ENCODE data around the gene GPAT2. TPM values are rescaled to one million over a fixed set of nuclear protein-coding genes. Genes with fewer than 3 reads are reported as not detected.
"Not testable (repeated sequence)": the region's sequence is repeated elsewhere in the genome, so short reads cannot be mapped to it uniquely, and the experiment has no call there.

Gene GPAT2
- total and polyA plus RNA-seq, 2 of the 4 experiments (the other 2 are of a cell fraction), result 0.36 to 0.53 TPM

DNA sequence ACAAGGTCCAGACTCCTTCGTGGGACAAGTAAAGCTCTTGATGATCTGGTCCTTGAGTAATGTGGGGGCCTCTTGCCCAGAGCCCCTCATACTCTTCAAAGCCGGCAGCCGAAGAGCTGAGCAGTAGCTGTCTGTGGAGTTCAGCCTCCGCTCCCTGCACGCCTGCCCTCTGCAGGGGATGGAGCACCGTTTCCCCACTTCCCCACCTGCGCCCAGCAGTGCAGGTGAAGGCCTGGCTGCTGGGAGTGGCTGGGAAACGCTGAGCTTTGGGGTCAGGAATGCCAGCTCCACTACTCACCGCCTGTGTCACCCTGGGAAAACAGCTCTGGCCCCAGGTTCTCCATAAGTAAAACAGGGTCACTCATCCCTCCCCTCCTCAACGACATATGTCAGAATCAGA, 24.9 kb downstream of the GPAT2 start:
- no CpG with 5 or more reads among the region's 10 CpGs for WGBS, 2 experiments (ENCODE audit: extremely low coverage in 2 of 2, insufficient read length in 1 of 2)
- CTCF ChIA-PET; H3K23ac ChIP-seq (ENCODE audit: low read depth, low read length); BruUV-seq (replicated peaks); H3K18ac ChIP-seq (ENCODE audit: low read depth, low read length); H3K14ac ChIP-seq (replicated peaks; ENCODE audit: low read depth, low read length); H3K9me1 ChIP-seq (ENCODE audit: insufficient read depth, low read length); H3K56ac ChIP-seq (ENCODE audit: extremely low read depth, insufficient read depth, low read length); H3K79me1 ChIP-seq (ENCODE audit: low read depth in 1 of 2, low read length in 2 of 2); H4K91ac ChIP-seq (ENCODE audit: insufficient read depth, low read depth, low read length); H2BK120ac ChIP-seq (ENCODE audit: low read depth, low read length); dilution Hi-C loops (cut with HindIII; ENCODE audit: low sequenced_read_pairs, unreplicated experiment); H4K20me1 ChIP-seq (ENCODE audit: insufficient read depth, low read length); H4K8ac ChIP-seq (ENCODE audit: low read depth in 2 of 2, low read length in 2 of 2); H3K9me3 ChIP-seq (ENCODE audit: control insufficient read depth, insufficient read depth, low read length); H3K27ac ChIP-seq (ENCODE audit: insufficient read depth, low read length); DNase-seq; H3K4ac ChIP-seq (ENCODE audit: low read depth, low read length); H3K36me3 ChIP-seq (ENCODE audit: control insufficient read depth, insufficient read depth, low read length); H2BK15ac ChIP-seq (ENCODE audit: low read depth, low read length); H4K5ac ChIP-seq (ENCODE audit: low read depth, low read length); H3K4me1 ChIP-seq (ENCODE audit: control insufficient read depth, insufficient read depth, low read length); H2AK9ac ChIP-seq (replicated peaks; ENCODE audit: low read depth, low read length, poor library complexity); intact Hi-C loops (cut with micrococcal nuclease); POLR2A ChIA-PET (ENCODE audit: unreplicated experiment); H2BK5ac ChIP-seq (ENCODE audit: low read depth, low read length, poor library complexity, severe bottlenecking); H3K27me3 ChIP-seq (ENCODE audit: control insufficient read depth, insufficient read depth, low read length); H2BK20ac ChIP-seq (ENCODE audit: low read depth, low read length); H2AK5ac ChIP-seq (ENCODE audit: low read depth, low read length): not testable (repeated sequence)
- peak overlapping the region; percentile 51 for H2AFZ ChIP-seq (replicated peaks; ENCODE audit: low read length, poor library complexity)
- ATAC-seq (ENCODE audit: low read depth), result peak; percentile 11
- H3K4me2 ChIP-seq (ENCODE audit: low read depth, low read length), result peak overlapping the region; percentile 45
- H3K4me3 ChIP-seq (ENCODE audit: insufficient read depth, low read depth, low read length), result peak overlapping the region; percentile 55
- in situ Hi-C loops (cut with MboI; ENCODE audit: low sequenced_read_pairs), result loop anchor here (25.0 kb wide), 4 partner anchors 102 to 502 kb away; partner anchors contain the start of genes ADRA2B, CIAO1, NEURL3 and TMEM127
- 0 out of 2 replicates have a peak overlapping the region, but pooled peaks have one; percentile 35 for H3K9ac ChIP-seq (ENCODE audit: low read depth, low read length)

DNA sequence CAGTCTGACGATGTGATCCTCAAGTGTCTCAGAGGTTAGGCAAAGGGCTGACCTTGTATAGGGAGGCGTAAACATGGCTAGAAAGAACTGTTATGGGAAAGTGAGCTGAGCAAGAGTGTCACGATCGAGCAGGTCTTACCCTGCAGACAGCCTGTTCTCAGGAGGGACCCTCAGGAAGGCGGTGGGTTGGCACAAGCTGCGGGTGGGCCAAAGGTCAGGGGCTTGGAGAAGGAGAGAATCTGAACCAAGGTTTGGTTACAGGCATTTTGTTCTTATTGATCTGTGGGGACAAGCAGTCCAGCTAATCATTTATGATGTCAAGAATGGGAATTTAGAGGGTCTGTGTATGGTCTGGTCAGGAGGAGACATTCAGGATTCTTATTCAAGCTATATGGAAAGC, 26.7 kb downstream of the GPAT2 start:
- H3K9me1 ChIP-seq (ENCODE audit: insufficient read depth, low read length); POLR2A ChIA-PET (ENCODE audit: unreplicated experiment); H3K18ac ChIP-seq (ENCODE audit: low read depth, low read length); ATAC-seq (ENCODE audit: low read depth); DNase-seq; H3K9me3 ChIP-seq (ENCODE audit: control insufficient read depth, insufficient read depth, low read length); H3K27me3 ChIP-seq (ENCODE audit: control insufficient read depth, insufficient read depth, low read length); H3K56ac ChIP-seq (ENCODE audit: extremely low read depth, insufficient read depth, low read length); H4K91ac ChIP-seq (ENCODE audit: insufficient read depth, low read depth, low read length); H2BK15ac ChIP-seq (ENCODE audit: low read depth, low read length); intact Hi-C loops (cut with micrococcal nuclease); H3K79me1 ChIP-seq (ENCODE audit: low read depth in 1 of 2, low read length in 2 of 2); H3K4me2 ChIP-seq (ENCODE audit: low read depth, low read length); H3K4ac ChIP-seq (ENCODE audit: low read depth, low read length); H4K20me1 ChIP-seq (ENCODE audit: insufficient read depth, low read length); H4K8ac ChIP-seq (ENCODE audit: low read depth in 2 of 2, low read length in 2 of 2); H3K4me1 ChIP-seq (ENCODE audit: control insufficient read depth, insufficient read depth, low read length); H3K23ac ChIP-seq (ENCODE audit: low read depth, low read length); H3K9ac ChIP-seq (ENCODE audit: low read depth, low read length); H2AFZ ChIP-seq (replicated peaks; ENCODE audit: low read length, poor library complexity); H2AK5ac ChIP-seq (ENCODE audit: low read depth, low read length); H3K4me3 ChIP-seq (ENCODE audit: insufficient read depth, low read depth, low read length); CTCF ChIA-PET; BruUV-seq (replicated peaks); H2AK9ac ChIP-seq (replicated peaks; ENCODE audit: low read depth, low read length, poor library complexity); H2BK120ac ChIP-seq (ENCODE audit: low read depth, low read length); H3K27ac ChIP-seq (ENCODE audit: insufficient read depth, low read length); H2BK20ac ChIP-seq (ENCODE audit: low read depth, low read length); H3K14ac ChIP-seq (replicated peaks; ENCODE audit: low read depth, low read length); dilution Hi-C loops (cut with HindIII; ENCODE audit: low sequenced_read_pairs, unreplicated experiment); H3K36me3 ChIP-seq (ENCODE audit: control insufficient read depth, insufficient read depth, low read length); H2BK5ac ChIP-seq (ENCODE audit: low read depth, low read length, poor library complexity, severe bottlenecking); H4K5ac ChIP-seq (ENCODE audit: low read depth, low read length): not testable (repeated sequence)
- WGBS, 2 experiments (ENCODE audit: extremely low coverage in 2 of 2, insufficient read length in 1 of 2), result 60% methylated on average over 1 of the region's 6 CpGs; no CpG with 5 or more reads in 1 of the 2 experiments
- in situ Hi-C loops (cut with MboI; ENCODE audit: low sequenced_read_pairs), result loop anchor here (25.0 kb wide), 4 partner anchors 104 to 504 kb away; partner anchors contain the start of genes ADRA2B, CIAO1, NEURL3 and TMEM127

Measured in IMR-90 (cell line).